Activated CD4-positive, CD25-positive, alpha-beta regulatory T cell (primary cell): ENCODE data around the gene KIF3A.

Experiments
- DNase-seq, 4 experiments: peaks; one replicate each; lab custom pipeline; 2025; lab: John Stamatoyannopoulos, UW

Gene KIF3A

GRCh38 chr5:132736853-132737833 lies at the start of gene KIF3A:
Gene KIF3A, minus strand, starts transcription at chr5:132737546. Its CDS starts 127 bp downstream, at chr5:132737419.
- DNase-seq = peak; percentile 97 to 99 (median 98)

GRCh38 chr5:132787076-132787475 lies 49.7 kb upstream of the KIF3A start:
- DNase-seq = no peak

GRCh38 chr5:132785864-132786263 lies 48.5 kb upstream of the KIF3A start:
- DNase-seq = no peak

- no peak for DNase-seq
Observed at GRCh38 chr5:132785365-132785764, 48.0 kb upstream of the KIF3A start.

- no peak for DNase-seq
Observed at GRCh38 chr5:132782101-132782500, 44.8 kb upstream of the KIF3A start.

GRCh38 chr5:132781029-132781428 lies 43.7 kb upstream of the KIF3A start:
- DNase-seq = no peak

- no peak for DNase-seq
Observed at GRCh38 chr5:132780577-132780976, 43.2 kb upstream of the KIF3A start.

- DNase-seq = no peak
Observed at GRCh38 chr5:132779961-132780360, 42.6 kb upstream of the KIF3A start.

- DNase-seq = no peak
Observed at GRCh38 chr5:132778856-132779255, 41.5 kb upstream of the KIF3A start.

- DNase-seq = no peak
Observed at GRCh38 chr5:132778129-132778528, 40.8 kb upstream of the KIF3A start.

- peak in 1 of 4 experiments; percentile 7 for DNase-seq
Observed at GRCh38 chr5:132777209-132778069, 40.1 kb upstream of the KIF3A start, which contains the start of gene SEPTIN8. Gene SEPTIN8, minus strand, starts transcription at chr5:132777239. Its CDS starts 102 bp downstream, at chr5:132777137.

GRCh38 chr5:132776938-132777208 lies 39.5 kb upstream of the KIF3A start:
- no peak for DNase-seq

- no peak for DNase-seq
Observed at GRCh38 chr5:132776131-132776937, 39.0 kb upstream of the KIF3A start.

GRCh38 chr5:132775476-132775961 lies 38.2 kb upstream of the KIF3A start:
- no peak for DNase-seq

GRCh38 chr5:132774896-132775295 lies 37.5 kb upstream of the KIF3A start:
- DNase-seq = no peak

GRCh38 chr5:132774406-132774805 lies 37.1 kb upstream of the KIF3A start:
- DNase-seq = no peak

GRCh38 chr5:132773601-132774355 lies 36.4 kb upstream of the KIF3A start:
- DNase-seq = no peak

- no peak for DNase-seq
Observed at GRCh38 chr5:132773114-132773513, 35.8 kb upstream of the KIF3A start.

GRCh38 chr5:132772291-132773070 lies 35.1 kb upstream of the KIF3A start:
- DNase-seq = no peak

- DNase-seq = no peak
Observed at GRCh38 chr5:132771503-132771998, 34.2 kb upstream of the KIF3A start.
